Suprapubic skin (tissue), 4 donors: ENCODE results near the gene PLEKHA1. TPM values are rescaled to one million over a fixed set of nuclear protein-coding genes. Genes with fewer than 3 reads are reported as not detected.

Source experiments
- DNase-seq, 2 donors: peaks; one replicate each; pipeline ENCODE4 v3.0.0-alpha.2; 2019; ENCODE audit warnings: low spot score in 2 of 2
- H3K27ac ChIP-seq: fragments of 200-600 bp; sonication (generic); one replicate; pipeline ENCODE4 v1.5.1; 2019
- H3K27me3 ChIP-seq: fragments of 200-600 bp; sonication (generic); one replicate; pipeline ENCODE4 v1.5.1; 2019
- H3K36me3 ChIP-seq: fragments of 200-600 bp; sonication (generic); one replicate; pipeline ENCODE4 v1.5.1; 2019
- H3K4me1 ChIP-seq: fragments of 200-600 bp; sonication (generic); one replicate; pipeline ENCODE4 v1.5.1; 2019
- H3K4me3 ChIP-seq: fragments of 200-600 bp; sonication (generic); one replicate; pipeline ENCODE4 v1.5.1; 2019; ENCODE audit warnings: mild to moderate bottlenecking
- H3K9me3 ChIP-seq: fragments of 200-600 bp; sonication (generic); one replicate; pipeline ENCODE4 v1.5.1; 2019
- CTCF ChIP-seq, 2 donors: fragments of 200-600 bp in 1 of 2; fragments of 450-650 bp in 1 of 2; sonication (generic) in 1 of 2; IDR thresholded peaks; one replicate each; pipeline ENCODE4 v1.5.1; 2016 to 2019; ENCODE audit warnings: antibody characterized with exemption in 2 of 2, mild to moderate bottlenecking in 1 of 2, moderate library complexity in 1 of 2
- EP300 ChIP-seq: sonication (generic); formaldehyde crosslinking; IDR thresholded peaks from one replicate; pipeline ENCODE4 v1.6.1; 2017; ENCODE audit warnings: antibody characterized with exemption
- POLR2A ChIP-seq, 2 donors: fragments of 450-650 bp; IDR thresholded peaks; one replicate each; pipeline ENCODE4 v1.6.1; 2017; ENCODE audit warnings: antibody characterized with exemption in 2 of 2, mild to moderate bottlenecking in 2 of 2, moderate library complexity in 2 of 2
- POLR2AphosphoS5 ChIP-seq, 3 donors: sonication (generic); formaldehyde crosslinking; IDR thresholded peaks; one replicate each; pipeline ENCODE4 v1.6.1; 2017; ENCODE audit warnings: antibody characterized with exemption in 3 of 3
- WGBS: methylation state at CpG from one replicate; pipeline ENCODE4 v1.1.5; 2018; 5-methylcytosine and 5-hydroxymethylcytosine counted together
- total RNA-seq, 4 donors: library from RNA; depleted of rRNA; stranded (reverse); fragments of >200 nt; gene quantifications; one replicate each; pipeline ENCODE4 v1.1.0, GENCODE V29; 2016

The PLEKHA1 gene
- total RNA-seq, 4 donors from 2014 or later: 68.2 to 91.6 (median 78.8) TPM

DNA sequence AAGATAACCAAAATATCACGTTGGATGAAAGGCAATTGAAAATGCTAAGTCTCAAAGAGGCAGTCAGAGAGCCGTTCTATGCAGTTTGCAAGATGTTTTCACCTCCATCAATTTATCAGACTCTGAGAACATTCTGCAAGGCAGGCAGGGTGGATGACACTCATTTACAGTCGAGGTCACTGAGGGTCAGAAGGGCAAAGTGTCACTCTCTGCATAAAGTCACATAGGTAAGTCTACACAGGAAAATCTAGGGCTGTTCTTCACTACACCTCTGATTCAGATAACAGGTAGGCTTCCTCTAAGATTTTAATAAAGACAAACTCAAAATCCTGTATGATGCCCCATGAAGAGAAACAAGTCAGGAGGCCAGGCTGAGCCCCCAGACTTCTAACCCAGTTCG, 1.4 kb upstream of the PLEKHA1 start:
- no peak overlapping the region for H3K4me3 ChIP-seq
- no peaks in the 10 kb centered on the region for H3K27me3 ChIP-seq
- H3K4me1 ChIP-seq: peaks cover 55% of the 10 kb centered on the region
- TF ChIP-seq CTCF (IDR thresholded peaks at IDR 0.05) (no peak), EP300 (no peak), POLR2AphosphoS5 (IDR thresholded peaks at IDR 0.05) (no peak)
- DNase-seq: no peak
- 56% methylated on average over 4 of the region's 4 CpGs for WGBS
- no peaks in the 10 kb centered on the region for H3K36me3 ChIP-seq
- peak overlapping the region; percentile 98 for H3K27ac ChIP-seq
- H3K9me3 ChIP-seq: no peaks in the 10 kb centered on the region

DNA sequence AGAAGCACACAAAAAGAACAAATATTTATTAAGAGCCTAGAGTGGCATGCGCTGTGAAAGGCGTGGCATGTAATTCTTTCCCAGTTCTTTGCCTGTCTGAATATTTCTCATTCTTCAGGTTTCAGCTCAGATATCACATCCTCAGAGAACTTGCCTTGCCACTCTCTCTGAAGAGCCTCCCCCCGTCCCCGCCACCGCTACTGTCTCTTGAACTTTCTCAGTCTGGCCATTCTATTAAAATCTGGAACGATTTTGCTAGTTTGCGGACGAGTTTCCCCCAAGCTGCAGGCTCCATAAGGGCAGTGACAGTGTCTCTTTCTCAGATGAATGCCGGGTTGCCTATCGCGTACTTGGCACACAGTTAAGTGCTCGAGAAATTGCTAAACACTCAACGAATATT, 787 bp upstream of the PLEKHA1 start:
- DNase-seq: no peak
- peaks cover 50% of the 10 kb centered on the region for H3K4me1 ChIP-seq

GRCh38 chr10:122374859-122375678, 561 bp downstream of the PLEKHA1 start:
- Histone ChIP-seq H3K27ac (peak overlapping the region; percentile 98), H3K4me1 (peaks cover 55% of the 10 kb centered on the region), H3K36me3 (no peaks in the 10 kb centered on the region), H3K4me3 (peak overlapping the region; percentile 98), H3K9me3 (no peaks in the 10 kb centered on the region), H3K27me3 (no peaks in the 10 kb centered on the region)
- WGBS: 0% methylated on average over 12 of the region's 89 CpGs
- TF ChIP-seq EP300 (no peak), POLR2AphosphoS5 (IDR thresholded peaks at IDR 0.05) (peak in 1 of 3 donors; percentile 24), CTCF (IDR thresholded peaks at IDR 0.05) (no peak), POLR2A (IDR thresholded peaks at IDR 0.05) (peak in 1 of 2 donors; percentile 3)
- peak in 1 of 2 donors; percentile 83 for DNase-seq

More for the DNA sequence above, 787 bp upstream of the PLEKHA1 start:
- Histone ChIP-seq H3K9me3 (no peaks in the 10 kb centered on the region), H3K36me3 (no peaks in the 10 kb centered on the region), H3K27ac (peak overlapping the region; percentile 98), H3K4me3 (peak overlapping the region; percentile 98), H3K27me3 (no peaks in the 10 kb centered on the region)
- 5% methylated on average over 13 of the region's 13 CpGs for WGBS
- no peak for TF ChIP-seq CTCF (IDR thresholded peaks at IDR 0.05)
- TF ChIP-seq POLR2A (IDR thresholded peaks at IDR 0.05): no peak
- no peak for TF ChIP-seq EP300
- TF ChIP-seq POLR2AphosphoS5 (IDR thresholded peaks at IDR 0.05): no peak

- Histone ChIP-seq H3K27me3 (no peaks in the 10 kb centered on the region), H3K4me3 (peak overlapping the region; percentile 98), H3K36me3 (no peaks in the 10 kb centered on the region), H3K27ac (peak overlapping the region; percentile 98), H3K9me3 (no peaks in the 10 kb centered on the region), H3K4me1 (peaks cover 57% of the 10 kb centered on the region)
- TF ChIP-seq EP300 (no peak), POLR2AphosphoS5 (IDR thresholded peaks at IDR 0.05) (no peak), CTCF (IDR thresholded peaks at IDR 0.05) (no peak), POLR2A (IDR thresholded peaks at IDR 0.05) (no peak)
- DNase-seq: no peak
- WGBS: under 1% methylated on average over 7 of the region's 7 CpGs
These were observed 1.2 kb downstream of the PLEKHA1 start for GRCh38 chr10:122375679-122376160.

DNA sequence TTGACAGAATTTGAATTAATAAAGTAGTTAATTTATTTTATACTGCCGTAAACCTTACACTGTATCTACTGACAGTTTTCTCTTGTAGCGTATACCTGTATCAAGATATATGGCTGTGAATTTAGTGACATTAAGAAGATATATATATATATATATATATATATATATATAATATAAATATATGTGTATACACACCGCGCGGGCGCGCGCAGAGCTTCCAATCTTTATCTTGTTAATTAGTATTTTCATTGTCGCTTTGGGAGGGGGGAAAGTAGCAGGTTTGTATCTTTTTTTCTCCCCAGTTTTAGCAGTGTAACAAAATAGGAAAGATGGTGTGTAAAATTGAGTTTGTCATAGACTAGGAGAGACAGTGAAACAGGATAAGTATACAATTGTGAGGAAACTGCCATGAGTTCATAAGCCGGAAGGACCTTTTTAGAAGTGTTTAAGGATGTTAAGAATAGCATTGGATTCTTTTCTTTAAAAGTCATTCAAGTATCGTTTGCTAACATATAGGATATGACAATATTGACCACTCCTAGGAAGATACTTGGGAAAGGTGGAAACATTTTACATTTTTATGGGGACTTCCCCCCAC, 2.0 kb downstream of the PLEKHA1 start:
- no peak for DNase-seq
- peak overlapping the region; percentile 98 for H3K4me3 ChIP-seq
- H3K36me3 ChIP-seq: no peaks in the 10 kb centered on the region
- WGBS: 63% methylated on average over 11 of the region's 11 CpGs
- TF ChIP-seq EP300: no peak
- no peak for TF ChIP-seq CTCF (IDR thresholded peaks at IDR 0.05)
- TF ChIP-seq POLR2AphosphoS5 (IDR thresholded peaks at IDR 0.05): no peak
- no peak for TF ChIP-seq POLR2A (IDR thresholded peaks at IDR 0.05)
- no peaks in the 10 kb centered on the region for H3K27me3 ChIP-seq
- no peak overlapping the region for H3K27ac ChIP-seq
- H3K4me1 ChIP-seq: peaks cover 57% of the 10 kb centered on the region
- H3K9me3 ChIP-seq: no peaks in the 10 kb centered on the region
